ENCODE data around the gene PRSS23. TPM values are rescaled to one million over a fixed set of nuclear protein-coding genes. Genes with fewer than 3 reads are reported as not detected.
"Not testable (repeated sequence)": the region's sequence is repeated elsewhere in the genome, so short reads cannot be mapped to it uniquely, and the experiment has no call there.

The PRSS23 gene
- total and polyA plus RNA-seq, 3 experiments from 2014 or later: 4.0 to 13.3 (median 4.9) TPM

DNA sequence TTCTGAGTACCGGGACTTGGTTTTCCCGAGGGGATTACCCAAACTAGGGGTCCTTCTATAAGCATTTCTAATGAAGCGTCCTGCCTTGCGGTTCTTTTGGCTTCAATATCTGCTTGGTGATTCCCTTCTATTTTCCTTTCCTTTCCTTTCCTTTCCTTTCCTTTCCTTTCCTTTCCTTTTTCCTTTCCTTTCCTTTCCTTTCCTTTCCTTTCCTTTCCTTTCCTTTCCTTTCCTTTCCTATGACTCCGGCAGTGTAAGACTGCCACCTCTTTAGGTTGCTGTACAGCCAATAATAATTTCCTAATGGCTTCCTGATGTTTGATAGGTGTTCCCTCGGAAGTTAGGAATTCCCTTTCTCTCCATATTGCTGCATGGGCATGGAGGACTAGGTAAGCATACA is 34.0 kb downstream of the PRSS23 start:
- POLR2A ChIA-PET; H3K4me1 ChIP-seq (ENCODE audit: insufficient read depth, low read length); H3K4me1 Mint-ChIP-seq; H3K27ac Mint-ChIP-seq; H3K27ac ChIP-seq (ENCODE audit: low read depth, low read length); H3K4me3 Mint-ChIP-seq; H3K9me3 ChIP-seq (ENCODE audit: low read length); DNase-seq; H3K36me3 ChIP-seq (ENCODE audit: insufficient read depth, low read length); H3K9me3 Mint-ChIP-seq; CTCF ChIA-PET; H3K36me3 Mint-ChIP-seq; H3K27me3 ChIP-seq (ENCODE audit: insufficient read depth, low read length, poor library complexity, severe bottlenecking); H3K4me3 ChIP-seq (ENCODE audit: low read length): not testable (repeated sequence)
- peaks cover 14 to 41% of the 10 kb centered on the region in 2 donors for H3K27me3 Mint-ChIP-seq

DNA sequence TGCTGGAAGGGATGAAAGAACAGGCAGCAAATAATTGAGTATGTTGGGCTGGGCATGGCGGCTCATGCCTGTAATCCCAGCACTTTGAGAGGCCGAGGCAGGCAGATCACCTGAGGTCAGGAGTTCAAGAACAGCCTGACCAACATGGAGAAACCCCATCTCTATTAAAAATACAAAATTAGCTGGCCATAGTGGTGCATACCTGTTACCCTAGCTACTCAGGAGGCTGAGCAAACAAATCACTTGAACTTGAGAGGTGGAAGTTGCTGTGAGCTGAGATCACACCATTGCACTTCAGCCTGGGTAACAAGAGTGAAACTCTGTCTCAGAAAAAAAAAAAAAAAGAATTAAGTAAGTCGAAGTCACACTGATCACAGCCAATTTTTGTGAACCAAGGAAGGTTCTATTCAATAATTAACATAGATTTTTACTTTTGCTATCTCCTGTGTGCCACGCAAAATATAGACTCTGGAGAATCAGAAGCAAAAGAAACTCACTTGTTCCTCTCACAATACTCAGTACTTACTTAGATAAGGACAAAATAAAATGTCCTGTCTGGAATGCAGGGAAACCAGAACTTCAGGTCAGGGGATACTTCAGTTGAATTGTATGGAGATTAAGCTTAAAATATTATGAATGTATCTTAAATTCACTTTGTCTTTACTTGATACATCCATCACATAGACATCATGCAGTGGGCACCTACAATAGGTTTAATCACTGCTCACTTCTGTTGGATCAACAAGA is 44.6 kb downstream of the PRSS23 start:
- POLR2A ChIA-PET; H3K27me3 Mint-ChIP-seq; H3K36me3 Mint-ChIP-seq; H3K36me3 ChIP-seq (ENCODE audit: insufficient read depth, low read length); CTCF ChIA-PET; H3K4me3 ChIP-seq (ENCODE audit: low read length); H3K4me1 Mint-ChIP-seq; H3K9me3 Mint-ChIP-seq; H3K4me3 Mint-ChIP-seq; H3K27me3 ChIP-seq (ENCODE audit: insufficient read depth, low read length, poor library complexity, severe bottlenecking); H3K9me3 ChIP-seq (ENCODE audit: low read length); H3K4me1 ChIP-seq (ENCODE audit: insufficient read depth, low read length); DNase-seq; H3K27ac ChIP-seq (ENCODE audit: low read depth, low read length): not testable (repeated sequence)
- H3K27ac Mint-ChIP-seq: peak overlapping the region in 1 of 8 donors; percentile 31

DNA sequence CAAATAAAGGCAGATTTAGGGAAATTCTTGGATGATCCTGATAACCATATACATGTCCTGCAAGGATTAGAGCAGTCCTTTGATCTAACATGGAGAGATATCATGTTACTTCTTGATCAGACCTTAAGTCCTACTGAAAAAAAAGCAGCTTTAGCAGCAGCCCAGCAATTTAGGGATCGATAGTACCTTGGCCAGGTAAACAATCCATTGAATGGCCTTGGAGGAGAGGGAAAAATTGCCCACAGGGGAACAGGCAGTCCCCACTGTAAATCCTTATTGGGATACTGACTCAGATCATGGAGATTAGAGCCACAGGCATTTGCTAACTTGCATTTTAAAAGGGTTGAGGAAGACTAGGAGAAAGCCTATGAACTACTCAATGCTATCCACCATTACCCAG is 47.8 kb downstream of the PRSS23 start:
- CTCF ChIA-PET: interaction anchor here (1.3 kb wide), 1 partner anchor 19 kb away, joined by 3 read pairs; no protein-coding TSS in a partner anchor
- Histone ChIP-seq H3K9me3 (ENCODE audit: low read length) (no peaks in the 10 kb centered on the region), H3K36me3 (ENCODE audit: insufficient read depth, low read length) (no peaks in the 10 kb centered on the region), H3K27ac (ENCODE audit: low read depth, low read length) (no peak overlapping the region), H3K27me3 (ENCODE audit: insufficient read depth, low read length, poor library complexity, severe bottlenecking) (no peaks in the 10 kb centered on the region), H3K4me1 (ENCODE audit: insufficient read depth, low read length) (no peaks in the 10 kb centered on the region), H3K4me3 (ENCODE audit: low read length) (no peak overlapping the region)
- Mint-ChIP-seq H3K27me3 (peaks cover 1 to 4% of the 10 kb centered on the region in 2 donors), H3K9me3 (peaks cover 0 to 4% (median 0%) of the 10 kb centered on the region in 5 donors), H3K4me1 (no peaks in the 10 kb centered on the region), H3K4me3 (no peak overlapping the region), H3K36me3 (no peaks in the 10 kb centered on the region), H3K27ac (no peak overlapping the region)
- DNase-seq: no peak
- POLR2A ChIA-PET: no interaction called here

DNA sequence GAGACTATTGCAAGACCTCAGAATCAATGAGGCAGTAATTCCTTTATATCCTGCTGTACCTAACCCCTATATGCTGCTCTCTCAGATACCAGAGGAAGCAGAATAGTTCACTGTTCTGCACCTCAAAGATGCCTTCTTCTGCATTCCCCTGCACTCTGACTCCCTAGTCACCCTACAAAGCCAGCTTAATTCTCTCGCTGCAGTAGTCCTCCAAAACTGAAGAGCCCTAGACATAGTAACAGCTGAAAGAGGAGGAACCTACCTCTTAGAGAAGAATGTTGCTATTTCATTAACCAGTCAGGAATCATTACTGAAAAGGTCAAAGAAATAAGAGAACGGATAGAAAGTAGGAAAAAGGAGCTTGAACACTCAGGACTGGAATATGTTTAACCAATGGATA is 49.3 kb downstream of the PRSS23 start:
- Mint-ChIP-seq H3K4me3 (no peak overlapping the region), H3K27ac (no peak overlapping the region), H3K9me3 (no peaks in the 10 kb centered on the region), H3K27me3 (peaks cover 4 to 9% of the 10 kb centered on the region in 2 donors), H3K36me3 (no peaks in the 10 kb centered on the region), H3K4me1 (no peaks in the 10 kb centered on the region)
- DNase-seq: no peak
- CTCF ChIA-PET: interaction anchor here (1.4 kb wide), 1 partner anchor 16 kb away, joined by 3 read pairs; no protein-coding TSS in a partner anchor
- Histone ChIP-seq H3K4me3 (ENCODE audit: low read length) (no peak overlapping the region), H3K4me1 (ENCODE audit: insufficient read depth, low read length) (no peaks in the 10 kb centered on the region), H3K9me3 (ENCODE audit: low read length) (no peaks in the 10 kb centered on the region), H3K27me3 (ENCODE audit: insufficient read depth, low read length, poor library complexity, severe bottlenecking) (no peaks in the 10 kb centered on the region), H3K36me3 (ENCODE audit: insufficient read depth, low read length) (no peaks in the 10 kb centered on the region), H3K27ac (ENCODE audit: low read depth, low read length) (no peak overlapping the region)
- POLR2A ChIA-PET: no interaction called here

Other genes with a start within 250 kb of the PRSS23 start
- 1 to 10 TPM; 1.0 to 1.3 TPM for gene ME3, start 127.9 kb upstream of the PRSS23 start, total RNA-seq
- not detected for gene ME3, start 127.9 kb upstream of the PRSS23 start, polyA plus RNA-seq
- under 1 TPM; 0.07 to 0.09 TPM for gene FZD4, start 154.9 kb downstream of the PRSS23 start, total RNA-seq
- gene FZD4, start 154.9 kb downstream of the PRSS23 start, polyA plus RNA-seq: not detected
- 10 to 100 TPM; 12.9 to 18.8 TPM for gene TMEM135, start 237.4 kb downstream of the PRSS23 start, total RNA-seq
- 5.9 TPM for gene TMEM135, start 237.4 kb downstream of the PRSS23 start, polyA plus RNA-seq

Data from CD8-positive, alpha-beta memory T cell (primary cell).